A549 (cell line): ENCODE results near the gene SRGAP1.

Experiments used
- CEBPB ChIP-seq, 2 experiments: fragments of >200 bp in 1 of 2; sonication (Bioruptor Twin) in 1 of 2; formaldehyde crosslinking in 1 of 2; IDR thresholded peaks; 2 replicates each; pipeline ENCODE4 v1.6.1; 2012 to 2016
- CTCF ChIP-seq: fragments of >200 bp; sonication (Bioruptor Twin); formaldehyde crosslinking; IDR thresholded peaks from 3 replicates; pipeline ENCODE4 v1.5.1; 2016
- EP300 ChIP-seq, 2 experiments: fragments of >200 bp; sonication (Bioruptor Twin); formaldehyde crosslinking; IDR thresholded peaks; 2 replicates in 1 of 2; 3 replicates in 1 of 2; pipeline ENCODE4 v1.6.1; 2016 to 2017
- FOSL2 ChIP-seq, 2 experiments: fragments of 450-650 bp in 1 of 2; fragments of >200 bp in 1 of 2; sonication (Bioruptor Twin) in 1 of 2; formaldehyde crosslinking; IDR thresholded peaks; 2 replicates each; pipeline versions ENCODE4 v1.5.0 to v1.6.1; 2016 to 2020; ENCODE audit warnings: mild to moderate bottlenecking in 1 of 2, moderate library complexity in 1 of 2
- KDM5A ChIP-seq: fragments of 200-600 bp; sonication (generic); IDR thresholded peaks from 2 replicates; pipeline ENCODE4 v1.6.1; 2016; ENCODE audit warnings: antibody characterized with exemption, mild to moderate bottlenecking
- NR3C1 ChIP-seq: fragments of >200 bp; sonication (Bioruptor Twin); formaldehyde crosslinking; IDR thresholded peaks from 3 replicates; pipeline ENCODE4 v1.6.1; 2017
- POLR2A ChIP-seq: IDR thresholded peaks from 2 replicates; pipeline ENCODE4 v1.6.1; 2012; ENCODE audit warnings: mild to moderate bottlenecking, low read length
- POLR2AphosphoS2 ChIP-seq: conservative IDR thresholded peaks from 2 replicates; pipeline ENCODE4 v1.6.1; 2012; ENCODE audit warnings: low read length, improper control_type of control experiment, inconsistent platforms
- RFX5 ChIP-seq: fragments of 450-650 bp; IDR thresholded peaks from 2 replicates; pipeline ENCODE4 v1.7.1; 2014; ENCODE audit warnings: antibody characterized with exemption, mild to moderate bottlenecking, moderate library complexity

GRCh38 chr12:63930971-63931370 is 86.5 kb downstream of the SRGAP1 start:
- TF ChIP-seq POLR2AphosphoS2: no peak
- no peak for TF ChIP-seq CTCF
- no peak for TF ChIP-seq NR3C1
- TF ChIP-seq KDM5A: no peak
- TF ChIP-seq CEBPB (IDR thresholded peaks at IDR 0.05): no peak
- no peak for TF ChIP-seq POLR2A
- no peak for TF ChIP-seq EP300 (IDR thresholded peaks at IDR 0.05)
- no peak for TF ChIP-seq RFX5
- no peak for TF ChIP-seq FOSL2 (IDR thresholded peaks at IDR 0.05)
- TF ChIP-seq FOSL2 (CRISPR knock-in tag; IDR thresholded peaks at IDR 0.05): no peak
